Caco-2 (cell line): Measurements from ENCODE around the gene CACNG3. TPM values are rescaled to one million over a fixed set of nuclear protein-coding genes. Genes with fewer than 3 reads are reported as not detected.

Experiments used
- BruUV-seq: library from RNA; stranded (reverse); fragments of 400-500 nt; replicated peaks from 2 replicates; lab custom pipeline; 2021; lab: Mats Ljungman, UMichigan
- CTCF ChIA-PET: fragments of 300-600 bp; sonication (Branson Sonifier 250); formaldehyde crosslinking; loops from one replicate; lab custom pipeline; 2022; ENCODE audit warnings: antibody characterized with exemption; lab: Charles Lee
- POLR2A ChIA-PET: fragments of 300-600 bp; sonication (Branson Sonifier 250); formaldehyde crosslinking; loops from one replicate; lab custom pipeline; 2022; ENCODE audit warnings: antibody characterized with exemption; lab: Charles Lee
- DNase-seq, 2 experiments: peaks; one replicate each; pipeline versions ENCODE4 v3.0.0 to v3.0.0-alpha.2; 2020 to 2022
- H3K27me3 ChIP-seq: replicated peaks from 2 replicates; pipeline ENCODE4 v1.6.0; 2011; ENCODE audit warnings: low read length; ENCODE audit not compliant: control insufficient read depth, insufficient read depth
- H3K36me3 ChIP-seq: 2 replicates; pipeline ENCODE4 v1.5.1; 2011; ENCODE audit warnings: low read length; ENCODE audit not compliant: control insufficient read depth, insufficient read depth
- H3K4me1 ChIP-seq: fragments of 250-450 bp; sonication (Bioruptor Pico); 2 replicates; pipeline ENCODE4 v1.5.1; 2020; ENCODE audit warnings: mild to moderate bottlenecking
- H3K4me3 ChIP-seq: 2 replicates; pipeline ENCODE4 v1.5.1; 2011; ENCODE audit warnings: low read depth, mild to moderate bottlenecking, control low read depth, low read length
- H3K9me3 ChIP-seq: fragments of 250-450 bp; sonication (Bioruptor Pico); 2 replicates; pipeline ENCODE4 v1.5.1; 2020; ENCODE audit warnings: mild to moderate bottlenecking, moderate library complexity
- H3K27ac Mint-ChIP-seq: one replicate; pipeline ENCODE4 v1.8.0; 2022; ENCODE audit warnings: mixed read lengths; ENCODE audit not compliant: unreplicated experiment
- H3K27me3 Mint-ChIP-seq: one replicate; pipeline ENCODE4 v1.8.0; 2022; ENCODE audit warnings: mixed read lengths; ENCODE audit not compliant: insufficient read depth, unreplicated experiment
- H3K36me3 Mint-ChIP-seq: one replicate; pipeline ENCODE4 v1.8.0; 2022; ENCODE audit warnings: mild to moderate bottlenecking, mixed read lengths; ENCODE audit not compliant: insufficient read depth, unreplicated experiment
- H3K4me1 Mint-ChIP-seq: one replicate; pipeline ENCODE4 v1.8.0; 2022; ENCODE audit warnings: low read depth, mixed read lengths; ENCODE audit not compliant: unreplicated experiment
- H3K4me3 Mint-ChIP-seq: one replicate; pipeline ENCODE4 v1.8.0; 2022; ENCODE audit warnings: mild to moderate bottlenecking, moderate library complexity, mixed read lengths; ENCODE audit not compliant: unreplicated experiment
- H3K9me3 Mint-ChIP-seq: one replicate; pipeline ENCODE4 v1.8.0; 2022; ENCODE audit warnings: mixed read lengths; ENCODE audit not compliant: unreplicated experiment
- intact Hi-C: fragments of 100-400 bp; cut with micrococcal nuclease; formaldehyde crosslinking; loops from one replicate; pipeline ENCODE4 v1.10.0; 2022; ENCODE audit not compliant: unreplicated experiment
- total RNA-seq: library from RNA; stranded (reverse); gene quantifications from 2 replicates; pipeline ENCODE4 v1.2.3, GENCODE V29; 2022
- TF ChIP-seq, protein P1 (sequence below), 2 experiments: fragments of 200-600 bp in 1 of 2; IDR thresholded peaks; 1 replicate in 1 of 2; 2 replicates in 1 of 2; pipeline versions ENCODE4 v1.5.1 to v1.8.0; 2011 to 2022; ENCODE audit warnings: antibody characterized with exemption in 1 of 2, control low read depth in 1 of 2, inconsistent platforms in 1 of 2, low read depth in 1 of 2, low read length in 1 of 2, mild to moderate bottlenecking in 1 of 2, moderate library complexity in 1 of 2; ENCODE audit not compliant: insufficient read depth in 1 of 2, severe bottlenecking in 1 of 2, unreplicated experiment in 1 of 2

CACNG3 gene
- total RNA-seq, 1 experiment from 2014 or later: not detected

DNA sequence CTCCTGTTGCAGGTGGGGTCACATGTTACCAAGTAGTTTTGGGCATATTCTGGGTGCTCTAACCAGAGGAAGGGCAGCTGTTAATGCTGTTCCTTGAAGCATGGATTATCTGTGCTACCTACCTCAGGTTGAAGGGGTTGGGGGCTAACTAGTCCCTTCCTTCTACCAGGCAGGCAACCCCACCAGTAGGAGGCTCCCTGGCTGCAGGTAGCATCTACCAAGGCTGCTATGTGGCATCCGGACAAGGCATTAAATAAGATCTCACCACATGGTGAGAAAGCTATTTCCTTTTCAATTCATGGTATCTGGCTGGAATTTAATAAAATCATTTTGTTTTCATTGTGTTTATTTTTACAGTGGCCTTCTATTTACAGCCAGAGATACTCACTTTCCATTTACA, 62.5 kb downstream of the CACNG3 start:
- Histone ChIP-seq H3K27me3 (no peaks in the 10 kb centered on the region), H3K36me3 (no peaks in the 10 kb centered on the region), H3K4me1 (no peaks in the 10 kb centered on the region), H3K4me3 (no peak overlapping the region), H3K9me3 (no peaks in the 10 kb centered on the region)
- H3K9me3 Mint-ChIP-seq: no peaks in the 10 kb centered on the region
- TF ChIP-seq, protein P1, sequence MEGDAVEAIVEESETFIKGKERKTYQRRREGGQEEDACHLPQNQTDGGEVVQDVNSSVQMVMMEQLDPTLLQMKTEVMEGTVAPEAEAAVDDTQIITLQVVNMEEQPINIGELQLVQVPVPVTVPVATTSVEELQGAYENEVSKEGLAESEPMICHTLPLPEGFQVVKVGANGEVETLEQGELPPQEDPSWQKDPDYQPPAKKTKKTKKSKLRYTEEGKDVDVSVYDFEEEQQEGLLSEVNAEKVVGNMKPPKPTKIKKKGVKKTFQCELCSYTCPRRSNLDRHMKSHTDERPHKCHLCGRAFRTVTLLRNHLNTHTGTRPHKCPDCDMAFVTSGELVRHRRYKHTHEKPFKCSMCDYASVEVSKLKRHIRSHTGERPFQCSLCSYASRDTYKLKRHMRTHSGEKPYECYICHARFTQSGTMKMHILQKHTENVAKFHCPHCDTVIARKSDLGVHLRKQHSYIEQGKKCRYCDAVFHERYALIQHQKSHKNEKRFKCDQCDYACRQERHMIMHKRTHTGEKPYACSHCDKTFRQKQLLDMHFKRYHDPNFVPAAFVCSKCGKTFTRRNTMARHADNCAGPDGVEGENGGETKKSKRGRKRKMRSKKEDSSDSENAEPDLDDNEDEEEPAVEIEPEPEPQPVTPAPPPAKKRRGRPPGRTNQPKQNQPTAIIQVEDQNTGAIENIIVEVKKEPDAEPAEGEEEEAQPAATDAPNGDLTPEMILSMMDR (IDR thresholded peaks at IDR 0.05; ENCODE audit: insufficient read depth in 1 of 2, low read depth in 1 of 2, low read length in 1 of 2, severe bottlenecking in 1 of 2, unreplicated experiment in 1 of 2): no peak
- ChIA-PET POLR2A (no interaction called here), CTCF (no interaction called here)
- H3K27ac Mint-ChIP-seq: no peak overlapping the region
- H3K4me1 Mint-ChIP-seq: no peaks in the 10 kb centered on the region
- no peaks in the 10 kb centered on the region for H3K36me3 Mint-ChIP-seq
- no TSS peak for BruUV-seq
- H3K27me3 Mint-ChIP-seq: peaks cover 17% of the 10 kb centered on the region
- DNase-seq: no peak
- no peak overlapping the region for H3K4me3 Mint-ChIP-seq
- intact Hi-C loops: no loop called here

DNA sequence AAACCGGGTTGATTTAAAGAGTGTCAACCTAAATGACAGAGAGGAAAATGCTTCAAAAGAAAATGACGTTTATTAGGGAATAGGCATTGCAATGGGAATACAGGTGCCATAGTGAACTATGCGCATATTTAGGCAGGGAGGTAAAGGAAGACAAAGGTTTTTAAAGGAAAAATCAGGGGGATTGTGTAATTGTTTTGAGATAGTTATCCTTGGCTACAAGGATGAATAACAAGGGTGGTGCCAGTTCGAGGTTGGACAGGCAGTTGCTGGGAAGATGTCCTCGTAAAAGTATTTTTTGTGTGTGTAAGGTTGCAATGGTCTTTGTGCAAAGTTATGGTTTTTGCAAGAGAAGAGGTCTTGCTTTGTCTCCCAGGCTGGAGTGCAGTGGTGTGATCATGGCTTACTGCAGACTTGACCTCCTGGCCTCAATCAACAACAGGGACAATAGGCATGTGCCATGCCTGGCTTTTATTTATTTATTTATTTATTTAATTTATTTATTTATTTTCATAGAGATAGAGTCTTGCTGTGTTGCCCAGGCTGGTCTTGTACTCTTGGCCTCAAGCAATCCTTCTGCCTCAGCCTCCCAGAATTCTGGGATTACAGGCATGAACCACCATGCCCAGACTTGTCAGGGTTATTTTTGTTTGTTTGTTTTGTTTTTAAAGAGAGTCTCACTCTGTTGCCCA, 63.1 kb downstream of the CACNG3 start:
- Histone ChIP-seq H3K4me1 (no peaks in the 10 kb centered on the region), H3K9me3 (no peaks in the 10 kb centered on the region), H3K36me3 (no peaks in the 10 kb centered on the region), H3K4me3 (no peak overlapping the region), H3K27me3 (no peaks in the 10 kb centered on the region)
- POLR2A ChIA-PET: no interaction called here
- BruUV-seq: no TSS peak
- DNase-seq: no peak
- Mint-ChIP-seq H3K9me3 (no peaks in the 10 kb centered on the region), H3K4me3 (no peak overlapping the region), H3K36me3 (no peaks in the 10 kb centered on the region), H3K27ac (no peak overlapping the region), H3K27me3 (peaks cover 19% of the 10 kb centered on the region), H3K4me1 (no peaks in the 10 kb centered on the region)
- intact Hi-C loops: no loop called here
- TF ChIP-seq, protein P1 (IDR thresholded peaks at IDR 0.05; ENCODE audit: insufficient read depth in 1 of 2, low read depth in 1 of 2, low read length in 1 of 2, severe bottlenecking in 1 of 2, unreplicated experiment in 1 of 2): no peak
- CTCF ChIA-PET: no interaction called here

DNA sequence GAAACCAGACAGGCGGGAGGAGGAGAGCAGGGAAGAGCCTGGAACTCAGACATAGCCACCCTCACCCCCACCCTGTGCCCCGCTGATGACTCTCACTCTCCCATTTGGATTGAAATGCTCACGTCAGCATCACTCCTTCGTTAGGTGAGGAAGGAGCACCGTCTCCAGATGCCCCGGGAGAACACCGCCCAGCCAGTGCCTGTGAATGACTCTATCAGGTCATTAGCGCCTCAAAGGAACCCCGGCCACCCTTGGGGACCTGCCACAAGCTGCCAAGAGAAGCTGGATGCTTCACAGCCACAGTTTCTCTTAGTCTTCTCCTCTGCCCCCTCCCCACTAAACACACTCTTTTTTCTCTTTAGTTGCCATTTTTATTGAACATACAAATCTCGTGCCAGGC, 66.0 kb downstream of the CACNG3 start:
- H3K4me3 Mint-ChIP-seq: no peak overlapping the region
- no peak for DNase-seq
- H3K9me3 Mint-ChIP-seq: no peaks in the 10 kb centered on the region
- intact Hi-C loops: no loop called here
- peaks cover 20% of the 10 kb centered on the region for H3K27me3 Mint-ChIP-seq
- Histone ChIP-seq H3K4me3 (no peak overlapping the region), H3K36me3 (no peaks in the 10 kb centered on the region), H3K4me1 (no peaks in the 10 kb centered on the region), H3K9me3 (no peaks in the 10 kb centered on the region), H3K27me3 (no peaks in the 10 kb centered on the region)
- TF ChIP-seq, protein P1 (IDR thresholded peaks at IDR 0.05; ENCODE audit: insufficient read depth in 1 of 2, low read depth in 1 of 2, low read length in 1 of 2, severe bottlenecking in 1 of 2, unreplicated experiment in 1 of 2): no peak
- CTCF ChIA-PET: no interaction called here
- POLR2A ChIA-PET: no interaction called here
- no TSS peak for BruUV-seq
- H3K36me3 Mint-ChIP-seq: no peaks in the 10 kb centered on the region
- no peak overlapping the region for H3K27ac Mint-ChIP-seq
- H3K4me1 Mint-ChIP-seq: no peaks in the 10 kb centered on the region
